UCSD-AML1 (cell line): ENCODE data around the gene CRYBB3.
"Not testable (repeated sequence)": the region's sequence is repeated elsewhere in the genome, so short reads cannot be mapped to it uniquely, and the experiment has no call there.

Experiments
- DNase-seq: peaks from one replicate; lab custom pipeline; 2025; ENCODE audit not compliant: unreplicated experiment; lab: John Stamatoyannopoulos, UW

Gene CRYBB3

DNA sequence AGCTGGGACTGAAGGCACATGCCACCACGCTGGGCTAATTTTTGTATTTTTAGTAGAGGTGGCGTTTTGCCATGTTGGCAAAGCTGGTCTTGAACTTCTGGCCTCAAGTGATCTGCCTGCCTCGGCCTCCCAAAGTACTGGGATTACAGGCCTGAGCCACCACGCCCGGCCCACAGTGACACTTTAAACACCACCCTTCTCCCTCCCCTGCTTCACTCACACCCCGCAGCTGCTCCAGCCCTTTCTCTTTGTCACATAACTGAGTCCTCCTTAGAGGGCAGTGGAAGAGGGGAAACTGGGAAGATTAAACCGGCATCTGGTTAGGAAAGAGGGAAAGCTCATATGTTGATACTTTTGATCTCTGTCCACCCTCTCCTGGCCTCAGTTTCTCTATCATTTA is 4.9 kb downstream of the CRYBB3 start:
- DNase-seq: not testable (repeated sequence)

DNA sequence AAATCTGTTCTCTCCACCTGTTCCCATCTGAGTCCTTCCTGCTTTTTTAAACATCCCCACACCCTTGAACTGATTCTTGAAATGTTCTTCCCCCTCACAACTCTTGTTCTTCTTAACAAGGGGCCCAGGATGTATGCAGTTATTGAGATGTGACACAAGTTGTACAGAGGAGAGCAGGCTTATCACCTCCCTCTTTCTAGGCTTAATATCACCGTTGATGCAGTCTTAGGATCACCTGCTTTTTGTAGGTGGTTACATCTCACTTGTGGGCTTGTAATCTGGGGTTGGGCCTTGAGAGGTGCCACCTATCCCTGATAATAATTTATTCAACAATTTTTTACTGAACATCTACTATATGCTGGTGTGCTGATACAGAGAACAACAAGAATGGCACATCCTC is 6.2 kb downstream of the CRYBB3 start:
- no peak for DNase-seq

DNA sequence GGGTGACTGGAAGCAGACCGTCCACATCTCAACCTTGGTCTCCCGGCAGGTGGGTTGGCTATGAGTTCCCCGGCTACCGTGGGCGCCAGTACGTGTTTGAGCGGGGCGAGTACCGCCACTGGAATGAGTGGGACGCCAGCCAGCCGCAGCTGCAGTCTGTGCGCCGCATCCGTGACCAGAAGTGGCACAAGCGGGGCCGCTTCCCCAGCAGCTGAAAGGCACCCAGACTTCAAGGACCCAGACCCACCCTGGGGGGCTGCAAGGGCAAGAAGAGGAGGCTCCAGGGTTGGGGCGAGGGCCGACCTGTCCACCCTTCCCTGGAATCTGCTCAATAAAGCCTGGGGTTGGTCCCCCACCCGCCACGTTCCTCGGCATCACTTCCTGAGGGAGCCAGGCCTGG is 7.3 kb downstream of the CRYBB3 start:
- no peak for DNase-seq

DNA sequence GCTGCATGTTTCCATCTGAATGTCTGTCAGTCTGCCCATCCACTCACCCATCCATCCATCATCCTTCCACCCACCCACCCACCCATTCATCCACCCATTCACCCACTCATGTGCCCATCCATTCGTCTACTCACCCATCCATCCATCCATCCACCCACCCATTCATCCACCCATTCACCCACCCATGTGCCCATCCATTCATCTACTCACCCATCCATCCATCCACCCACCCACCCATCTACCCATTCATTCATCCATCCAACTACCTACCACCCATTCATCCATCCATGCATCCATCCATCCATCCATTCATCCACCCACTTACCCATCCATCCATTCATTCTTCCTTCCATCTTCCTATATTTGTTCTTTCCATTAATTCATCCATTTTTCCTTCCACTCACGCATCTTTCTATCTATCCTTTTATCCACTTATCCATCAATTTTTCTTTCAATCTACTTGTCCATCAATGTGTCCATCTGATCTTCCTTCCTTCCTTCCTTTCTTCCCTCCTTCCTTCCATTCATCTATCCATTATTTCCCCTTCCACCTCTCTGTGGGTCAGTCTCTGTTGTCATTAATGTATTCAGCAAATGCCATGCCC is 8.0 kb downstream of the CRYBB3 start:
- no peak for DNase-seq

GRCh38 chr22:25208328-25208727 is 8.7 kb downstream of the CRYBB3 start:
- no peak for DNase-seq

- DNase-seq: no peak
Measured at GRCh38 chr22:25208743-25209505, 9.3 kb downstream of the CRYBB3 start.

DNA sequence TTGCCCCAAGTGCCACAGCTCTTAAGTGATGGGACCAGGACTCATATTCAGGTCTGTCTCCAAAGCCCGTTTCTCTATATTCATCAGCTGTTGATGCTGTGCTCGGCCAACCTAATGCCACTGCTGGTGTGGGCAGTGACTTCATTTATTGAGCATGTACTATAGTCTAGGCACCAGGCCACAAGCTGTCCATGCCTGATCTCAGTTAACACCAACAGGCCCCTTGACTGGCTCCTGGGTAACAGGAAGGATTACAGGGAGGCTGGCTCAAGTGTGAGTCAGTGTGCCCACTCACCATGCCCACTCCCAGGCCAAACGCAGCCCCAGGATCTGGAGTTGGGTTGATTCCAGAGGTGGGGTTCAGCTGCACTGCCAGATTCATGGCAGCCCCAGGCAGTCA is 11.1 kb downstream of the CRYBB3 start:
- no peak for DNase-seq

GRCh38 chr22:25212337-25212736 is 12.7 kb downstream of the CRYBB3 start:
- no peak for DNase-seq

DNA sequence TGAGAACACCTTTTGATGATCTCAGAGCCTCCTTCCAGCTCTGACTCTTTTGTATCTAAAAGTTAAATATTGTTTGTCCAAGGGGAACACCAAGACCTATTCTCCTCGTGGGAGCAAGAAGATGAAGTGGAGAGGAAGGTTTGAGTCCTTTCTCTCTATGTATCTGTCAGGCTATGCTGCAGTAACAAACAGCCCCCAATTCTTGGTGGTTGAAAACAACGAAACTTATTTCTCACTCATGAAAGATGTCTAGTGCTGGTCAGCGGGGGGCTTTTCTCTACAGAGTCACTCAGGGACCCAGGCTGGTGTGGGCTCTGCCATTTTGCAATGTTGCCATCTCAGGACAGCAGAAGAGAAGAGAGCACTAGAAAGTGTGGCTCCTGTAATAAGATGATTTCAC is 13.6 kb downstream of the CRYBB3 start:
- DNase-seq: no peak

DNA sequence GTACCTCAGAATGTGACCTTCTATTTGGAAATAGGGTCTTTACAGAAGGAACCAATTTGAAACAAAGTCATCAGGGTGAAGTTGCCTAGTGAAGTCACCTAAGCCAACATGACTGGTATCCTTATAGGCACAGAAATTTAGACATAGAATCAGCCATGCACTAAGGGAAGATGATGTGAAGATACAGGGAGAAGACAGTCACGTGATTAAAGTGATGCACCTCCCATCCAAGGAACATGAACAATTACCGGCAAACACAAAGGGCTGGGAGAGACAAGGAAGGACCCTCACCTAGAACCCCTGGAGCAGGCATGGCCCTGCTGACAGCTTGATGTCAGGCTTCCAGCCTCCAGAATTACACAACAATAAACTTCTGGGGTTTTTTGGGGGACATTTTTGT is 16.6 kb downstream of the CRYBB3 start:
- DNase-seq: no peak

GRCh38 chr22:25219211-25219689 is 19.6 kb downstream of the CRYBB3 start, which contains the start of gene CRYBB2:
Gene CRYBB2 (plus strand): TSS chr22:25219639. CDS start chr22:25221430, 1,791 bp downstream.
- no peak for DNase-seq

GRCh38 chr22:25219948-25220442 is 20.3 kb downstream of the CRYBB3 start:
- DNase-seq: no peak

GRCh38 chr22:25221790-25222189 is 22.1 kb downstream of the CRYBB3 start:
- no peak for DNase-seq

GRCh38 chr22:25223269-25223850 is 23.7 kb downstream of the CRYBB3 start:
- no peak for DNase-seq

- DNase-seq: no peak
Measured at GRCh38 chr22:25228822-25229221, 29.2 kb downstream of the CRYBB3 start.

- not testable (repeated sequence) for DNase-seq
Measured at GRCh38 chr22:25230760-25231159, 31.1 kb downstream of the CRYBB3 start.

- no peak for DNase-seq
Measured at GRCh38 chr22:25232301-25232700, 32.6 kb downstream of the CRYBB3 start.

GRCh38 chr22:25233706-25234105 is 34.0 kb downstream of the CRYBB3 start:
- not testable (repeated sequence) for DNase-seq

- peak; percentile 70 for DNase-seq
Measured at GRCh38 chr22:25235547-25236290, 36.1 kb downstream of the CRYBB3 start.

GRCh38 chr22:25236417-25236816 is 36.8 kb downstream of the CRYBB3 start:
- DNase-seq: no peak

DNA sequence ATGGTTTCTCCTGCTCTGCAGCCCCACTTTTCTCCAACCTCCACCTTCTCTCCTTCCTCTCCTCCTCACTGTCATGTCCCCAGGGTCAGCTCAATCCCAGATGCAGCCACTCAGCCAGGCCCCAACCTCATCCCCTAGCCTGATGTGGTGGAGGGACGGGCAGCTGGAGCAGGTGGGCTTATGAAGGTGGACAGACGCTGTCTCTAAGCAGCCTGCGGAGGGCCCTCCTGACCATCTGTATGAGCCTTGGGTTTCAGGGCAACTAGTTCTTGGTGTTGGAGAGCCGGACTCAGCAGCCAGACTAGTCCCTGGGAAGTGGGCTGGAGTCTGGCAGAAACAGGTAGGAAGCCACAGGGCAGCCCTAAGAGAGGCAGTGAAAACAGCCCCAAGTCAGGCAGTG is 37.8 kb downstream of the CRYBB3 start:
- DNase-seq: no peak
